Endothelial cell of umbilical vein (primary cell): ENCODE measurements around the gene RBPJ.

Source experiments
- EZH2 ChIP-seq: IDR thresholded peaks from 2 replicates; pipeline ENCODE4 v1.6.1; 2012; ENCODE audit warnings: borderline replicate concordance, low read depth, mild to moderate bottlenecking, moderate library complexity, low read length, inconsistent platforms; ENCODE audit not compliant: severe bottlenecking
- FOS ChIP-seq: IDR thresholded peaks from 2 replicates; pipeline ENCODE4 v1.6.1; 2011; ENCODE audit warnings: mild to moderate bottlenecking, low read length, moderate library complexity, borderline replicate concordance; ENCODE audit not compliant: insufficient read depth
- JUN ChIP-seq: IDR thresholded peaks from 2 replicates; pipeline ENCODE4 v1.6.1; 2011; ENCODE audit warnings: borderline replicate concordance, low read depth; ENCODE audit not compliant: insufficient read length, insufficient read depth
- MYC ChIP-seq: IDR thresholded peaks from one replicate; pipeline ENCODE4 v1.6.1; 2011; ENCODE audit warnings: mild to moderate bottlenecking, low read depth, low read length
- POLR2A ChIP-seq: IDR thresholded peaks from 2 replicates; pipeline ENCODE4 v1.6.1; 2012; ENCODE audit warnings: low read depth, mild to moderate bottlenecking, control low read depth, low read length
- POLR2AphosphoS5 ChIP-seq: IDR thresholded peaks from 2 replicates; pipeline ENCODE4 v1.6.1; 2012; ENCODE audit warnings: low read depth, mild to moderate bottlenecking, control low read depth, low read length, moderate library complexity; ENCODE audit not compliant: insufficient read depth
- TF ChIP-seq, protein P1 (sequence below), 2 donors: IDR thresholded peaks; 1 replicate in 1 of 2; 2 replicates in 1 of 2; pipeline ENCODE4 v1.5.1; 2011; ENCODE audit warnings: low read length in 2 of 2, mild to moderate bottlenecking in 2 of 2, moderate library complexity in 2 of 2, control low read depth in 1 of 2, inconsistent platforms in 1 of 2, low read depth in 1 of 2; ENCODE audit not compliant: insufficient read depth in 1 of 2; ENCODE audit errors: extremely low read depth in 1 of 2
- TF ChIP-seq, protein P2 (sequence below): IDR thresholded peaks from 2 replicates; pipeline ENCODE4 v1.6.1; 2011; ENCODE audit not compliant: insufficient read depth, insufficient read length

DNA sequence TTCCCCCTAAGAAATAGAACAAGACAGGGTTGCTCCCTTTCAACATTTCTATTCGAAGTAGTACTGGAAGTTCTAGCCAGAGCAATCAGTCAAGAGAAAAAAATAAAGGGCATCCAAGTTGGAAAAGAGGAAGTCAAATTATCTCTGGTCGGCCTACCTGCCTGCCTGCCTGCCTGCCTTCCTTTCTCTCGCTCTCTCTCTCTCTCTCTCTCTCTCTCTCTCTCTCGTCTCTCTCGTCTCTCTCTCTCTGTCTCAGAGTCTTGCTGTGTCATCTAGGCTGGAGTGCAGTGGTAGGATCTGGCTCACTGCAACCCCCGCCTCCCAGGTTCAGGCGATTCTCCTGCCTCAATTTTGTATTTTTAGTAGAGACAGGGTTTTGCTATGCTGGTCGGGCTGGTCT, 126.6 kb downstream of the RBPJ start:
- TF ChIP-seq, protein P1, sequence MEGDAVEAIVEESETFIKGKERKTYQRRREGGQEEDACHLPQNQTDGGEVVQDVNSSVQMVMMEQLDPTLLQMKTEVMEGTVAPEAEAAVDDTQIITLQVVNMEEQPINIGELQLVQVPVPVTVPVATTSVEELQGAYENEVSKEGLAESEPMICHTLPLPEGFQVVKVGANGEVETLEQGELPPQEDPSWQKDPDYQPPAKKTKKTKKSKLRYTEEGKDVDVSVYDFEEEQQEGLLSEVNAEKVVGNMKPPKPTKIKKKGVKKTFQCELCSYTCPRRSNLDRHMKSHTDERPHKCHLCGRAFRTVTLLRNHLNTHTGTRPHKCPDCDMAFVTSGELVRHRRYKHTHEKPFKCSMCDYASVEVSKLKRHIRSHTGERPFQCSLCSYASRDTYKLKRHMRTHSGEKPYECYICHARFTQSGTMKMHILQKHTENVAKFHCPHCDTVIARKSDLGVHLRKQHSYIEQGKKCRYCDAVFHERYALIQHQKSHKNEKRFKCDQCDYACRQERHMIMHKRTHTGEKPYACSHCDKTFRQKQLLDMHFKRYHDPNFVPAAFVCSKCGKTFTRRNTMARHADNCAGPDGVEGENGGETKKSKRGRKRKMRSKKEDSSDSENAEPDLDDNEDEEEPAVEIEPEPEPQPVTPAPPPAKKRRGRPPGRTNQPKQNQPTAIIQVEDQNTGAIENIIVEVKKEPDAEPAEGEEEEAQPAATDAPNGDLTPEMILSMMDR (IDR thresholded peaks at IDR 0.05; ENCODE audit: extremely low read depth in 1 of 2, insufficient read depth in 1 of 2, low read depth in 1 of 2, low read length in 2 of 2), result no peak
- TF ChIP-seq, protein P2, sequence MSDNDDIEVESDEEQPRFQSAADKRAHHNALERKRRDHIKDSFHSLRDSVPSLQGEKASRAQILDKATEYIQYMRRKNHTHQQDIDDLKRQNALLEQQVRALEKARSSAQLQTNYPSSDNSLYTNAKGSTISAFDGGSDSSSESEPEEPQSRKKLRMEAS, result no peak
- TF ChIP-seq POLR2A, result no peak
- TF ChIP-seq POLR2AphosphoS5, result no peak
- no peak for TF ChIP-seq EZH2
- TF ChIP-seq JUN, result no peak
- no peak for TF ChIP-seq MYC
- no peak for TF ChIP-seq FOS
